Lung (tissue), 12 donors: ENCODE results near the gene PRDM4. TPM values are rescaled to one million over a fixed set of nuclear protein-coding genes. Genes with fewer than 3 reads are reported as not detected.
"Not testable (repeated sequence)": the region's sequence is repeated elsewhere in the genome, so short reads cannot be mapped to it uniquely, and the experiment has no call there.

Experiments
- ATAC-seq: fragments of 200-7000 bp; cut with Tn5 transposase; one replicate; pipeline ENCODE4 v1.9.1; 2020; ENCODE audit warnings: moderate number of reproducible peaks; ENCODE audit not compliant: insufficient read depth, low FRiP score
- DNase-seq, 3 donors: peaks; one replicate each; pipeline ENCODE4 v3.0.0-alpha.2; 2013 to 2017
- H3K27ac ChIP-seq, 2 donors: one replicate each; pipeline ENCODE4 v1.5.1; 2013; ENCODE audit warnings: mild to moderate bottlenecking in 2 of 2, moderate library complexity in 2 of 2, control low read depth in 1 of 2, inconsistent platforms in 1 of 2, low read depth in 1 of 2, low read length in 1 of 2
- H3K27me3 ChIP-seq, 3 donors: one replicate each; pipeline ENCODE4 v1.5.1; 2013; ENCODE audit warnings: low read length in 2 of 3; ENCODE audit not compliant: control insufficient read depth in 3 of 3, insufficient read depth in 3 of 3
- H3K36me3 ChIP-seq, 4 donors: one replicate each; pipeline ENCODE4 v1.5.1; 2013; ENCODE audit warnings: low read length in 4 of 4, mild to moderate bottlenecking in 1 of 4, moderate library complexity in 1 of 4; ENCODE audit not compliant: control insufficient read depth in 4 of 4, insufficient read depth in 4 of 4
- H3K4me1 ChIP-seq, 5 donors: one replicate each; pipeline ENCODE4 v1.5.1; 2013; ENCODE audit warnings: low read length in 5 of 5, mild to moderate bottlenecking in 2 of 5, moderate library complexity in 1 of 5; ENCODE audit not compliant: control insufficient read depth in 5 of 5, insufficient read depth in 5 of 5
- H3K4me3 ChIP-seq: one replicate; pipeline ENCODE4 v1.5.1; 2013; ENCODE audit warnings: mild to moderate bottlenecking, control low read depth, moderate library complexity
- H3K9ac ChIP-seq, 2 donors: one replicate each; pipeline ENCODE4 v1.5.1; 2013; ENCODE audit warnings: low read length in 2 of 2, control low read depth in 1 of 2; ENCODE audit not compliant: insufficient read depth in 1 of 2
- H3K9me3 ChIP-seq, 4 donors: one replicate each; pipeline ENCODE4 v1.5.1; 2013; ENCODE audit warnings: low read length in 3 of 4, mild to moderate bottlenecking in 1 of 4, moderate library complexity in 1 of 4; ENCODE audit not compliant: control insufficient read depth in 4 of 4, insufficient read depth in 3 of 4
- CTCF ChIP-seq: IDR thresholded peaks from 2 replicates; pipeline ENCODE4 v1.5.1; 2012; ENCODE audit warnings: mild to moderate bottlenecking; ENCODE audit errors: control extremely low read depth, extremely low read depth
- WGBS, 2 donors: extraction: QIAGEN DNeasy Blood & Tissue Kit; methylation state at CpG; one replicate each; pipeline ENCODE4 v1.1.7; 2013; 5-methylcytosine and 5-hydroxymethylcytosine counted together
- polyA plus RNA-seq, 2 donors: library from polyadenylated mRNA; stranded (reverse); fragments of 200-250 nt; gene quantifications; one replicate each; pipeline ENCODE4 v1.2.1, GENCODE V29; 2013
- total RNA-seq, 2 donors: library from RNA; depleted of rRNA in 1 of 2; stranded (reverse); fragments of >200 nt in 1 of 2; gene quantifications; one replicate each; pipeline ENCODE4 v1.2.1, GENCODE V29; 2014 to 2021
- donor health status: control.
- donor health status: control.
- donor health status: Bipolar disorder and iron deficiency.
- donor health status: healthy.
- donor health status: DM: yes; HTN: yes; CAD: no.

The PRDM4 gene
- total and polyA plus RNA-seq, 4 donors = 7.3 to 33.5 (median 20.5) TPM

GRCh38 chr12:107718606-107719005 lies 42.3 kb downstream of the PRDM4 start:
- Histone ChIP-seq H3K9me3 (no peaks in the 10 kb centered on the region), H3K36me3 (peaks cover 2 to 10% (median 5%) of the 10 kb centered on the region in 4 donors), H3K4me1 (no peaks in the 10 kb centered on the region), H3K9ac (no peak overlapping the region), H3K27ac (no peak overlapping the region), H3K4me3 (no peak overlapping the region), H3K27me3 (no peaks in the 10 kb centered on the region)
- no peak for DNase-seq
- ATAC-seq = no peak
- WGBS, 2 donors = 97 to 98% methylated on average over 1 of the region's 1 CpG
- TF ChIP-seq CTCF = no peak

GRCh38 chr12:107715780-107716179 lies 45.2 kb downstream of the PRDM4 start:
- H3K4me1 ChIP-seq = no peaks in the 10 kb centered on the region
- DNase-seq (no peak), ATAC-seq (no peak)
- no peak overlapping the region for H3K9ac ChIP-seq
- no peak overlapping the region for H3K27ac ChIP-seq
- H3K36me3 ChIP-seq = peaks cover 6 to 18% (median 16%) of the 10 kb centered on the region in 4 donors
- no peaks in the 10 kb centered on the region for H3K9me3 ChIP-seq
- TF ChIP-seq CTCF = no peak
- no peaks in the 10 kb centered on the region for H3K27me3 ChIP-seq
- no peak overlapping the region for H3K4me3 ChIP-seq

GRCh38 chr12:107705522-107705921 lies 55.4 kb downstream of the PRDM4 start:
- not testable (repeated sequence) for H3K9ac ChIP-seq, H3K4me3 ChIP-seq, ATAC-seq, H3K4me1 ChIP-seq, H3K27ac ChIP-seq, H3K27me3 ChIP-seq, DNase-seq
- 96 to 97% methylated on average over 4 to 5 of the region's 5 CpGs for WGBS, 2 donors
- peaks cover 0 to 10% (median under 1%) of the 10 kb centered on the region in 4 donors for H3K9me3 ChIP-seq
- H3K36me3 ChIP-seq = peaks cover 21 to 60% (median 52%) of the 10 kb centered on the region in 4 donors

GRCh38 chr12:107704041-107704440 lies 56.9 kb downstream of the PRDM4 start:
- Histone ChIP-seq H3K27ac (no peak overlapping the region), H3K36me3 (peaks cover 25 to 61% (median 58%) of the 10 kb centered on the region in 4 donors)

More at GRCh38 chr12:107704041-107704440, 56.9 kb downstream of the PRDM4 start:
- 89 to 97% methylated on average over 5 of the region's 5 CpGs for WGBS, 2 donors
- Histone ChIP-seq H3K4me3 (no peak overlapping the region), H3K9ac (no peak overlapping the region), H3K27me3 (no peaks in the 10 kb centered on the region), H3K4me1 (no peaks in the 10 kb centered on the region), H3K9me3 (peaks cover 0 to 11% (median 2%) of the 10 kb centered on the region in 4 donors)
- no peak for TF ChIP-seq CTCF
- ATAC-seq (no peak), DNase-seq (no peak)
